Astrocyte of the hippocampus (primary cell): Measurements from ENCODE around the gene NACC1.

Experiments used
- DNase-seq: peaks from one replicate; pipeline ENCODE4 v3.0.0; 2011; ENCODE audit warnings: low read depth, low spot score

NACC1 gene

GRCh38 chr19:13120817-13121216 lies 2.8 kb downstream of the NACC1 start:
- peak; percentile 39 for DNase-seq

GRCh38 chr19:13121551-13122274 lies 3.6 kb downstream of the NACC1 start:
- DNase-seq: no peak

DNA sequence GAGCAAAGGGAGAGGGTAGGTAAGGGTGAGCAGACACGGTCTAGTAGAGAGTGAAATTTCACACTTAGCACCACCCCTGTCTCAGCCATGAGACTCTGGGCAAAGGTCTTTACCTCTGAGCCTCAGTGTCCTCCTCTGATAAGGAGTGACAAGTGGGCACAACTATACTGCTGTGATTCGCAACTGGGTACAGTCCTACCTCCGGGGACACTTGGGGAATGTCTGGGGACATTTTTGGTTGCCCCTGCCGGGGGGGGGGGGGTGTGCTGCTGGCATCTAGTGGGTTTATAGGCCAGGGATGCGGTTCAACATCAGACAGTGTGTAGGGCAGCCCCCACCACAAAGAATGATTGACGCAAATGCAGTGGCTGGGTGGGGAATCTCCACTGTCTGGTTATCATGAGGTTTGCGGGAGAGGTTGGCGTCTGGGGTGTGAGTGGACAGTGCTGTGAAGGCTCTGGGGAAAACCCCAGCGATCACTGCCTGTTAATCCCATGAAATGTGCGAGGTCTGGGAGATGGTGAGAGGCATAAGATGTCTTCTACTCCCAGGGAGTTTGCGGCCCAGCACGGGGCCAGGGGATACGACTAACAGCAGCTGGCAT lies 4.3 kb downstream of the NACC1 start:
- no peak for DNase-seq

GRCh38 chr19:13122980-13123957 lies 5.2 kb downstream of the NACC1 start:
- no peak for DNase-seq

- DNase-seq: no peak
These were observed 9.0 kb downstream of the NACC1 start for GRCh38 chr19:13127051-13127450.

DNA sequence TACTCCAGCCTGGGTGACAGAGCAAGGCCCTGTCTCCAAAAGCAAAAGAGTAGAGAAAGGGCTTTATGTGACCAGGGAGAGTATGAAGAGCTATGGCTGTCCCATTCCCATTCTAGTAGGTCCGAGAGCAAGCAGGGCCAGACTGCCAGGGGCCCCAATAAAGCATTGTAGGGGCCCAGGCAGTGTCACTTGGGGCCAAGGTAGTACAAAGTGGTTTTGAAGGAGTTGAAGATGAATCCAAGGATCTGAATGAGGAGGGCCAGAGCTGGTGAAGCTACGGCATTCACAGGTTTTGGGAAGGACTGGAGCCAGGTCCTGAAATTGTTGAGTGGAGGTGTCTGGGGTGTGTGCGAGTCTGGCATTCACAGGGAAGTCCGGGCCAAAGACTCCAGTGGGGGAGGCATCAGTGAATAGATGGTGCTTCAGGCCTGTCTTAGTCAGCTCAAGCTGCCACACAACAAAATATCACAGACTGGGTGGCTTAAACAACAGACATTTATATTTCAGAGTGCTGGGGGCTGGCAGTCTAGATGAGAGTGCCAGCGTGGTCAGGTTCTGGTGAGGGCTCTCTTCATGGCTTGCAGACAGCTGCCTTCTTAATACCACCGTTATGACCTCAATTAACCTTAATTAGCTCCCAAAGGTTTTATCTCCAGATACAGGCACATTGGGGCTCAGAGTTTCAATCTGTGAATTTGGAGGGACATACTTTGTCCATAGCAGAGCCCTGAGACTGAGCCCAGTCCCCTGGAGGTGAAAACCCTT lies 9.9 kb downstream of the NACC1 start:
- DNase-seq: no peak

DNA sequence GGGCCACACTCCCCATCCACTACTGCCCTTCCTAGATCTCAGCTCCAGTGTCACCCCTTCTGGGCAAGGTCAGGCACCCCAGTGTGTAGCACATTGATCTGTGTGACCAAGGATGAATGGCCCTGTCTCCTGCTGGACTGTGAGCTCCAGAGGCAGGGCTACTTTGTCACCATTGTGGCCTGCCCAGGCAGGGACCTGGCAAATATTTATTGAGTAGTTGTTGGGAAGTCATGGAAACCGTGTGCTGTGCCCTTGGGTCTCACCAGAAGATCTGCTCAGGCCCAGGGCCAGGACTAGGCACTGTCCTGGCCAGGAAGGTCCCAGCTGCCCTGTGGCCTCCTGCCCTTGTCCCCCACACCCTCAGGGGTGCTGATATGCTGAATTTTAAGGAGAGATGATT lies 10.5 kb downstream of the NACC1 start:
- DNase-seq: no peak

DNA sequence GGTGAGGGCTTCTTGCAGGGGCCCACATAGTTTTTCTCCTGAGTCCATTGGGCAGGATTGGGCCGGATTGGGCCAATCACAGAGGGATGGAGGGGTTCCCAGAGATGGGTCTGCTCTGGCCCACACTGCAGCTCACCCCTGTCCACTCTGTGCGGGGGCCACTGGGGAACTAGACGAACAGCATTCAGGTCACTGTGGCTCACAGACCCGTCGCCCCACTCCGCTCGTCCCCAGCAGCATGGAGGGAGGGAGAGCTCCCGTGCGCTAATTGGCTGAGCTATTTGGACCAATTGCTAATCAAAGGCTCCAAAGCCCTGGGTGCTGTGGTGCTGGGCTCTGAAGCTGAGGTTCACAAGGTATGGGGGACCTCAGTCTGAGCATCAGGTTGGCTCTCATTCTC lies 11.3 kb downstream of the NACC1 start:
- no peak for DNase-seq

DNA sequence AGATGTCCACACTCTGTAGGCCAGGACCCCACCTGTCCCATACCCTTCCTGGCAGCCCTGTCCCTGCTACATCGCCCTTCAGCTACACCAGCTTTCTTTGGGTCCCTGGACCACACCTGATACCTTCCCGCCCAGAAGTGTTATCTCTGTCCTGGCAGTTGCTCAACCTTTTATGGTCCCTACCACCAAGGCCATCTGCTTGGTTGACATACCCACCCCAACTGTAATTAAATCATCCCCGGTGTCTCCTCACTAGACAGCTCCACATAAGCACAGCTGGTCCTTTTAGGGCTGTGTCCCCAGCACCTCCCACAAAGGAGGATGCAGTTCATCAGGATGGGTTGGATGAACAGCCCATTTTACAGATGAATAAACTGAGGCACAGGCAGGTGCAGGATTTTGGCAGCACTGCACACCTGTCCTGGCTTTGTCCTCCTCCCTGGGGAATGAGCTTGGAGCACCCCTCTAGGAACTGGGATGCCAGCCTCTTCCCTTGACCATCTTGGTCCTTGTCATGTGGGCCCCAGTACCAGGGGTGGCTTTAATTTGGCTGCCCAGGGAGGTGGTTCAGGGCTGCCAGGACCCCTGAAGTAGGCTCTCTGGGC lies 12.9 kb downstream of the NACC1 start:
- DNase-seq: no peak

DNA sequence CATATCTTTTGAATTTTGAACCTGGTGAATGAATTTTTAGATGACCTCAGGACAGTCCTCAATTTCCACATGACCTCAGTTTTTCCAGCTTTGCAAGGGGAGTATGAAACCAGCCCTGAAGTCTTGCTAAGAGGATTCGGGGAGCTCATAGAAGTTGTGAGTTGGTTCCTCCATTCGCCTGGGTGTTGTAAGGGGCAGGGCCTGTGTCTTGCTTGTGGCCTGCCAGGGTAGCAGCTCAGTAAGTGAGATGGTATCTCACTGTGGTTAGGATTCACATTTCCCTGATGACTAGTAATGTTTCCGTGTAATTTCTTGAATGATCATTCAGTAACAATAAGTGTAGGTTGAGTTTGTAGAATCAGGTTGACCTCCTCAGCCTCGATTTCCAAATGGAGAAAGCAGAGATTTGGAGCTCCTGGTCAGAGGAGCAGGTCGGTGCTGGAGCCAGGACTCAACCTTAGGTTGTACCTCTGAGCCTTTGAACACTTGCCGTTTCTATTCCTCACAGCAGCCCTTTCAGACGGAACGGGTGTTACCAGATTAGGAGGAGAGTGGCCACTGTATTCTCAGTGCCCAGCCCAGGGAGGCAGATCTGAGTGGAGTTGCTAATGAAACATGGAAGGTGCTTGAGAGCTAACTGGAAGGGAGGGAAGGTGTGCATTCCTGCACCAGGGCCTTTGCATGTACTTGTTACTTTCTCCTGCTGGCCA lies 14.6 kb downstream of the NACC1 start:
- peak; percentile 52 for DNase-seq

GRCh38 chr19:13133241-13133870 lies 15.3 kb downstream of the NACC1 start:
- DNase-seq: no peak

DNA sequence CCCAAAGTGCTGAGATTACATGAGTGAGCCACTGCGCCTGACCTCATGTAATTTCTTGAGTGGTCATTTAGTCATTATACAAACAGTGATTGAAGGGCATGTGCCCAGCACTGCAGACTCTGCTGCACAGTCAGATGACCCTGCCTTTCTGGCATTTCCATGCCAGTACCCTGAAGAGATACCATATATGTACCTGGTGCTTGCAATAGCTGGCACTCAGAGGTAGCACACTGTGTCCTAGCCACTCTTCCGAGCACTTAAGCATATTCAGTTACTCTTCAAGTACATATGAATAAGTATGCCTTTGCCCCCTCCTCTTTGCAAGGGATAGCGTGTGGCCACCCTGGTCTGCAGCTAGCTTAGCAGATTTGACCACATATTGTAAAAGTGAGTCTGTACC lies 16.6 kb downstream of the NACC1 start:
- no peak for DNase-seq

GRCh38 chr19:13135068-13136062 lies 17.3 kb downstream of the NACC1 start:
- DNase-seq: no peak

- DNase-seq: no peak
These were observed 19.3 kb downstream of the NACC1 start for GRCh38 chr19:13137290-13137794.

GRCh38 chr19:13138171-13138915 lies 20.3 kb downstream of the NACC1 start:
- no peak for DNase-seq

GRCh38 chr19:13138916-13139198 lies 20.8 kb downstream of the NACC1 start:
- DNase-seq: no peak

- DNase-seq: no peak
These were observed 21.7 kb downstream of the NACC1 start for GRCh38 chr19:13139633-13140311.
